Panc1 (cell line): Measurements from ENCODE around the gene P2RX3.

Experiments
- CTCF ChIP-seq: fragments of 450-650 bp; IDR thresholded peaks from 2 replicates; pipeline ENCODE4 v1.5.1; 2017; ENCODE audit warnings: mild to moderate bottlenecking
- POLR2AphosphoS5 ChIP-seq: IDR thresholded peaks from 2 replicates; pipeline ENCODE4 v1.6.1; 2012; ENCODE audit warnings: mild to moderate bottlenecking, low read depth, low read length, moderate library complexity
- REST ChIP-seq, 2 experiments: IDR thresholded peaks; 2 replicates each; pipeline ENCODE4 v1.6.1; 2011 to 2012; ENCODE audit warnings: low read depth in 2 of 2, control low read depth in 1 of 2, low read length in 1 of 2, mild to moderate bottlenecking in 1 of 2, moderate library complexity in 1 of 2; ENCODE audit not compliant: insufficient read depth in 1 of 2
- SIN3A ChIP-seq: IDR thresholded peaks from 2 replicates; pipeline ENCODE4 v1.6.1; 2012; ENCODE audit warnings: low read depth, mild to moderate bottlenecking, low read length, moderate library complexity, borderline replicate concordance; ENCODE audit not compliant: insufficient read depth
- TCF7L2 ChIP-seq: IDR thresholded peaks from 2 replicates; pipeline ENCODE4 v1.6.1; 2011; ENCODE audit warnings: mild to moderate bottlenecking, low read depth, low read length, inconsistent platforms

- TF ChIP-seq SIN3A (no peak), POLR2AphosphoS5 (no peak), REST (IDR thresholded peaks at IDR 0.05; ENCODE audit: insufficient read depth in 1 of 2, low read depth in 2 of 2, low read length in 1 of 2) (no peak), CTCF (no peak), TCF7L2 (no peak)
Measured at GRCh38 chr11:57335023-57335342, 3.2 kb upstream of the P2RX3 start.
